H1 (cell line): ENCODE measurements around the gene EXOC2. TPM values are rescaled to one million over a fixed set of nuclear protein-coding genes. Genes with fewer than 3 reads are reported as not detected.

Source experiments
- CTCF ChIA-PET: fragments of 300-600 bp; sonication (Branson Sonifier 250); formaldehyde crosslinking; loops from one replicate; lab custom pipeline; 2021; ENCODE audit not compliant: partially characterized antibody; lab: Charles Lee
- POLR2A ChIA-PET: fragments of 300-600 bp; sonication (Branson Sonifier 250); formaldehyde crosslinking; loops from one replicate; lab custom pipeline; 2021; ENCODE audit warnings: inconsistent platforms; ENCODE audit not compliant: partially characterized antibody; lab: Charles Lee
- DNase-seq, 2 experiments: peaks; one replicate each; pipeline versions ENCODE4 v3.0.0 to v3.0.0-alpha.2; 2010 to 2022; ENCODE audit warnings: low spot score in 2 of 2, low read depth in 1 of 2, mixed read lengths in 1 of 2
- FAIRE-seq: peaks from 2 replicates; lab custom pipeline; 2011; peaks lifted over from hg19 to GRCh38; lab: Jason Lieb, UNC
- H2AFZ ChIP-seq: 2 replicates; pipeline ENCODE4 v1.8.1; 2012; ENCODE audit warnings: low read length, inconsistent platforms
- H2AK5ac ChIP-seq: 2 replicates; pipeline ENCODE4 v1.6.1; 2013; ENCODE audit warnings: low read depth, low read length
- H2BK120ac ChIP-seq: replicated peaks from 2 replicates; pipeline ENCODE3; 2013; ENCODE audit warnings: low read depth, low read length, inconsistent platforms
- H2BK12ac ChIP-seq: 2 replicates; pipeline ENCODE4 v1.6.1; 2013; ENCODE audit warnings: low read depth, low read length
- H2BK15ac ChIP-seq: 2 replicates; pipeline ENCODE4 v1.6.1; 2013; ENCODE audit warnings: low read length
- H2BK20ac ChIP-seq: 2 replicates; pipeline ENCODE4 v1.6.1; 2013; ENCODE audit warnings: low read length
- H2BK5ac ChIP-seq: 2 replicates; pipeline ENCODE4 v1.6.1; 2013; ENCODE audit warnings: low read depth, low read length
- H3K14ac ChIP-seq: 2 replicates; pipeline ENCODE4 v1.6.1; 2013; ENCODE audit warnings: inconsistent platforms; ENCODE audit not compliant: insufficient read length
- H3K18ac ChIP-seq: 2 replicates; pipeline ENCODE4 v1.6.1; 2013; ENCODE audit warnings: low read length; ENCODE audit errors: extremely low read depth
- H3K23ac ChIP-seq: 2 replicates; pipeline ENCODE4 v1.6.1; 2013; ENCODE audit warnings: inconsistent platforms; ENCODE audit not compliant: insufficient read length
- H3K23me2 ChIP-seq: 2 replicates; pipeline ENCODE4 v1.6.1; 2013; ENCODE audit warnings: low read depth, low read length
- H3K27ac ChIP-seq: 2 replicates; pipeline ENCODE4 v1.6.1; 2011; ENCODE audit warnings: low read depth, low read length, inconsistent platforms
- H3K27me3 ChIP-seq, 4 experiments: replicated peaks in 1 of 4; 1 replicate in 1 of 4; 2 replicates in 3 of 4; pipeline versions ENCODE4 v1.6.1 to v1.8.1; 2011 to 2013; ENCODE audit warnings: low read length in 3 of 4, mild to moderate bottlenecking in 3 of 4, inconsistent platforms in 2 of 4, mixed read lengths in 2 of 4, moderate library complexity in 1 of 4; ENCODE audit not compliant: control insufficient read depth in 3 of 4, insufficient read depth in 3 of 4; ENCODE audit errors: extremely low read depth in 1 of 4
- H3K36me3 ChIP-seq, 4 experiments: 2 replicates each; pipeline versions ENCODE4 v1.6.1 to v1.8.1; 2011 to 2013; ENCODE audit warnings: mild to moderate bottlenecking in 4 of 4, low read length in 3 of 4, moderate library complexity in 2 of 4, control low read depth in 1 of 4, inconsistent platforms in 1 of 4; ENCODE audit not compliant: insufficient read depth in 4 of 4, control insufficient read depth in 2 of 4
- H3K4ac ChIP-seq: replicated peaks from 2 replicates; pipeline ENCODE3; 2013; ENCODE audit warnings: low read length, low read depth, mixed read lengths, inconsistent platforms; ENCODE audit not compliant: insufficient read length
- H3K4me1 ChIP-seq, 4 experiments: replicated peaks in 1 of 4; 1 replicate in 1 of 4; 2 replicates in 3 of 4; pipeline versions ENCODE4 v1.6.1 to v1.8.1; 2011 to 2013; ENCODE audit warnings: low read length in 3 of 4, inconsistent platforms in 2 of 4, mixed read lengths in 1 of 4; ENCODE audit not compliant: insufficient read depth in 4 of 4, control insufficient read depth in 3 of 4
- H3K4me2 ChIP-seq, 2 experiments: 2 replicates each; pipeline versions ENCODE4 v1.6.1 to v1.8.1; 2011 to 2013; ENCODE audit warnings: low read depth in 2 of 2, low read length in 2 of 2, control low read depth in 1 of 2, inconsistent platforms in 1 of 2, mild to moderate bottlenecking in 1 of 2; ENCODE audit not compliant: insufficient read depth in 1 of 2
- H3K4me3 ChIP-seq, 4 experiments: fragments of 200-600, 300-600 bp in 1 of 4; sonication (generic), shearing (Covaris generic), sonication (Bioruptor Twin) in 1 of 4; 2 replicates each; pipeline versions ENCODE4 v1.5.1 to v1.8.1; 2011 to 2016; ENCODE audit warnings: low read length in 4 of 4, low read depth in 3 of 4, control low read depth in 2 of 4, inconsistent platforms in 2 of 4, mild to moderate bottlenecking in 2 of 4, mixed read lengths in 1 of 4, moderate library complexity in 1 of 4; ENCODE audit not compliant: insufficient read depth in 2 of 4; ENCODE audit errors: extremely low read depth in 1 of 4
- H3K56ac ChIP-seq: replicated peaks from 2 replicates; pipeline ENCODE3; 2013; ENCODE audit warnings: low read depth, mild to moderate bottlenecking, mixed read lengths, low read length, inconsistent platforms; ENCODE audit not compliant: insufficient read length
- H3K79me1 ChIP-seq: 2 replicates; pipeline ENCODE4 v1.6.1; 2013; ENCODE audit warnings: low read depth, low read length, control low read depth
- H3K79me2 ChIP-seq, 2 experiments: 2 replicates each; pipeline versions ENCODE4 v1.6.1 to v1.8.1; 2012 to 2013; ENCODE audit warnings: low read length in 2 of 2, mild to moderate bottlenecking in 2 of 2, inconsistent platforms in 1 of 2; ENCODE audit not compliant: insufficient read depth in 2 of 2, control insufficient read depth in 1 of 2
- H3K9ac ChIP-seq, 4 experiments: replicated peaks in 1 of 4; 1 replicate in 1 of 4; 2 replicates in 3 of 4; pipeline versions ENCODE4 v1.6.1 to v1.8.1; 2011 to 2013; ENCODE audit warnings: low read depth in 3 of 4, low read length in 3 of 4, control low read depth in 2 of 4, mild to moderate bottlenecking in 2 of 4, moderate library complexity in 2 of 4, inconsistent platforms in 1 of 4; ENCODE audit errors: extremely low read depth in 1 of 4
- H3K9me3 ChIP-seq, 2 experiments: 2 replicates each; pipeline versions ENCODE4 v1.6.1 to v1.8.1; 2012 to 2013; ENCODE audit warnings: mild to moderate bottlenecking in 2 of 2, moderate library complexity in 2 of 2, control low read depth in 1 of 2, inconsistent platforms in 1 of 2, low read depth in 1 of 2, low read length in 1 of 2, mixed read lengths in 1 of 2; ENCODE audit not compliant: insufficient read depth in 2 of 2
- H4K20me1 ChIP-seq, 2 experiments: replicated peaks in 1 of 2; 2 replicates each; pipeline versions ENCODE3 to v1.8.1; 2011 to 2013; ENCODE audit warnings: inconsistent platforms in 2 of 2, low read length in 2 of 2, mild to moderate bottlenecking in 1 of 2; ENCODE audit not compliant: insufficient read depth in 2 of 2, control insufficient read depth in 1 of 2
- H4K5ac ChIP-seq: 2 replicates; pipeline ENCODE4 v1.6.1; 2013; ENCODE audit warnings: low read length, low read depth, mixed read lengths, inconsistent platforms; ENCODE audit not compliant: insufficient read length
- H4K8ac ChIP-seq: 2 replicates; pipeline ENCODE4 v1.8.0; 2013; ENCODE audit warnings: mild to moderate bottlenecking, moderate library complexity, low read length, inconsistent platforms; ENCODE audit not compliant: insufficient read depth; ENCODE audit errors: extremely low read depth
- H4K91ac ChIP-seq: replicated peaks from 2 replicates; pipeline ENCODE3; 2013; ENCODE audit warnings: low read length, mixed read lengths, inconsistent platforms; ENCODE audit not compliant: insufficient read length
- CBX8 ChIP-seq: fragments of 300-800, 300-1000 bp; sonication (generic); IDR thresholded peaks from 2 replicates; pipeline ENCODE4 v1.7.1; 2016; ENCODE audit warnings: low read depth, low read length, borderline replicate concordance
- CHD2 ChIP-seq: IDR thresholded peaks from 2 replicates; pipeline ENCODE4 v1.6.1; 2012; ENCODE audit warnings: low read length, improper control_type of control experiment
- JUN ChIP-seq: IDR thresholded peaks from 2 replicates; pipeline ENCODE4 v1.6.1; 2011; ENCODE audit warnings: low read depth, mild to moderate bottlenecking, improper control_type of control experiment, low read length
- KDM5A ChIP-seq: fragments of 200-600 bp; IDR thresholded peaks from 2 replicates; pipeline ENCODE4 v1.7.1; 2012; ENCODE audit warnings: mild to moderate bottlenecking, low read length, inconsistent platforms, mixed read lengths
- RBBP5 ChIP-seq: IDR thresholded peaks from 2 replicates; pipeline ENCODE4 v1.7.1; 2012; ENCODE audit warnings: low read depth, mild to moderate bottlenecking, inconsistent platforms, low read length, moderate library complexity, borderline replicate concordance
- SAP30 ChIP-seq: fragments of 300-600 bp; sonication (generic); IDR thresholded peaks from 2 replicates; pipeline ENCODE4 v1.7.1; 2012; ENCODE audit warnings: low read length, moderate library complexity, mild to moderate bottlenecking, inconsistent platforms; ENCODE audit not compliant: insufficient read depth, insufficient replicate concordance
- SIRT6 ChIP-seq: IDR thresholded peaks from one replicate; pipeline ENCODE4 v1.7.1; 2012; ENCODE audit warnings: low read length, inconsistent platforms
- SRF ChIP-seq: IDR thresholded peaks from 2 replicates; pipeline ENCODE4 v1.6.1; 2011; ENCODE audit warnings: mild to moderate bottlenecking, low read depth, low read length, moderate library complexity
- SUZ12 ChIP-seq: fragments of 200-600 bp; sonication (generic); IDR thresholded peaks from 2 replicates; pipeline ENCODE4 v1.6.1; 2012; ENCODE audit warnings: mild to moderate bottlenecking, inconsistent platforms, low read length, moderate library complexity, mixed read lengths
- USF2 ChIP-seq: IDR thresholded peaks from 2 replicates; pipeline ENCODE4 v1.6.1; 2011; ENCODE audit warnings: low read length, improper control_type of control experiment
- YY1 ChIP-seq: IDR thresholded peaks from 2 replicates; pipeline ENCODE4 v1.6.1; 2011; ENCODE audit warnings: low read depth, mild to moderate bottlenecking, low read length
- ZNF274 ChIP-seq: IDR thresholded peaks from 2 replicates; pipeline ENCODE4 v1.7.0; 2012; ENCODE audit warnings: low read length, borderline replicate concordance; ENCODE audit errors: extremely low read depth
- WGBS, 2 experiments: shearing (Covaris generic) in 1 of 2; methylation state at CpG; one replicate each; pipeline versions ENCODE4 v1.1.6 to v1.1.7; 2013 to 2015; ENCODE audit warnings: low lambda C conversion rate in 2 of 2, mixed read lengths in 2 of 2, inconsistent platforms in 1 of 2, low coverage in 1 of 2, missing lambda C conversion rate in 1 of 2; ENCODE audit not compliant: insufficient replicate concordance in 2 of 2, insufficient coverage in 1 of 2, insufficient read length in 1 of 2; ENCODE audit errors: extremely low coverage in 1 of 2, missing lambda C conversion rate in 1 of 2; 5-methylcytosine and 5-hydroxymethylcytosine counted together
- polyA plus RNA-seq, 7 experiments: library from polyadenylated mRNA; depleted of rRNA in 3 of 7; stranded (reverse) in 5 of 7; unstranded in 2 of 7; fragments of >200 nt in 5 of 7; fragments of 200-250 nt in 2 of 7; gene quantifications; 1 replicate in 5 of 7; 2 replicates in 1 of 7; 4 replicates in 1 of 7; pipeline versions ENCODE4 v1.2.1 to v1.2.3, GENCODE V29; 2011 to 2013; ENCODE audit warnings: missing spikeins in 2 of 7, mixed read lengths in 2 of 7
- total RNA-seq: library from RNA; stranded (reverse); fragmentation: NEBNext Ultra II Directional; extraction: Animal tissue kit (Norgen Biotek cat#: 25700); gene quantifications from 2 replicates; pipeline ENCODE4 v1.2.1, GENCODE V29; 2021

The EXOC2 gene
- total and polyA plus RNA-seq, 2 of the 8 experiments (the other 6 are each of a cell fraction or from before 2014, with no cell fraction given), result 25.5 to 44.4 TPM

- no peak overlapping the region for H3K4me2 ChIP-seq
- no peak overlapping the region for H2AFZ ChIP-seq
- H2AK5ac ChIP-seq, result no peak overlapping the region
- no peak overlapping the region for H3K18ac ChIP-seq
- H2BK15ac ChIP-seq, result no peak overlapping the region
- peaks cover 5 to 27% (median 21%) of the 10 kb centered on the region in 4 experiments; a peak in 7 of 8 replicates for H3K36me3 ChIP-seq
- H3K23ac ChIP-seq, result no peak overlapping the region
- H4K8ac ChIP-seq, result no peak overlapping the region
- H3K9me3 ChIP-seq, result peaks cover 2 to 14% of the 10 kb centered on the region in 2 experiments
- H3K4me3 ChIP-seq, result no peak overlapping the region
- FAIRE-seq (no peak), DNase-seq (no peak)
- H4K5ac ChIP-seq, result no peak overlapping the region
- H3K9ac ChIP-seq, result no peak overlapping the region
- no peaks in the 10 kb centered on the region for H3K4me1 ChIP-seq
- no peak overlapping the region for H3K27ac ChIP-seq
- no peaks in the 10 kb centered on the region for H3K27me3 ChIP-seq
- ChIA-PET CTCF (no interaction called here), POLR2A (no interaction called here)
- no peaks in the 10 kb centered on the region for H3K79me2 ChIP-seq
- no peak overlapping the region for H3K4ac ChIP-seq
- WGBS, 2 experiments, result 93% methylated on average over 6 of the region's 6 CpGs; no CpG with 5 or more reads in 1 of the 2 experiments
- no peak overlapping the region for H3K56ac ChIP-seq
- H3K23me2 ChIP-seq, result no peaks in the 10 kb centered on the region
- no peak overlapping the region for H2BK120ac ChIP-seq
- no peak overlapping the region for H4K91ac ChIP-seq
- H3K14ac ChIP-seq, result no peak overlapping the region
- H4K20me1 ChIP-seq, result no peaks in the 10 kb centered on the region
- no peak overlapping the region for H2BK20ac ChIP-seq
- H2BK5ac ChIP-seq, result no peak overlapping the region
- no peak overlapping the region for H2BK12ac ChIP-seq
- H3K79me1 ChIP-seq, result no peaks in the 10 kb centered on the region
- TF ChIP-seq JUN (no peak), ZNF274 (no peak), SAP30 (no peak), SUZ12 (no peak), CHD2 (no peak), SRF (no peak), CBX8 (no peak), KDM5A (no peak), USF2 (no peak), RBBP5 (no peak), YY1 (no peak), SIRT6 (no peak)
These were observed 202.5 kb downstream of the EXOC2 start for GRCh38 chr6:490251-491037.
